Measurements from ENCODE around the gene MSI1. TPM values are rescaled to one million over a fixed set of nuclear protein-coding genes. Genes with fewer than 3 reads are reported as not detected.

Gene MSI1
- total RNA-seq, 1 experiment from 2014 or later: 26.0 TPM

GRCh38 chr12:120406069-120406468, 37.1 kb upstream of the MSI1 start:
- BruUV-seq (replicated peaks): no TSS peak
- Histone ChIP-seq H3K27ac (ENCODE audit: low read depth, low read length) (no peak overlapping the region), H3K36me3 (ENCODE audit: control insufficient read depth in 1 of 2, insufficient read depth in 2 of 2, low read length in 2 of 2) (no peaks in the 10 kb centered on the region), H3K4me3 (replicated peaks in 1 of 2; ENCODE audit: low read depth in 1 of 2, low read length in 2 of 2) (no peak overlapping the region), H3K27me3 (ENCODE audit: insufficient read depth, low read length) (no peaks in the 10 kb centered on the region), H3K4me2 (ENCODE audit: low read length) (no peak overlapping the region), H4K20me1 (ENCODE audit: insufficient read depth) (no peaks in the 10 kb centered on the region), H3K9me2 (ENCODE audit: insufficient read depth) (no peaks in the 10 kb centered on the region), H3K9ac (ENCODE audit: low read length) (no peak overlapping the region), H3K4me1 (ENCODE audit: control insufficient read depth in 1 of 2, insufficient read depth in 2 of 2, low read length in 2 of 2) (no peaks in the 10 kb centered on the region), H2AFZ (ENCODE audit: low read depth, low read length, poor library complexity, severe bottlenecking) (no peak overlapping the region), H3K79me2 (ENCODE audit: insufficient read depth, low read length) (no peaks in the 10 kb centered on the region), H3K9me3 (ENCODE audit: control insufficient read depth in 1 of 2, insufficient read depth in 1 of 2, low read depth in 1 of 2, low read length in 2 of 2) (no peaks in the 10 kb centered on the region)
- TF ChIP-seq EZH2phosphoT487 (IDR thresholded peaks at IDR 0.05; ENCODE audit: borderline replicate concordance) (no peak), POLR2A (IDR thresholded peaks at IDR 0.05; ENCODE audit: borderline replicate concordance, extremely low read depth, insufficient read depth, insufficient read length) (no peak), CBX3 (IDR thresholded peaks at IDR 0.05; ENCODE audit: low read depth) (no peak), YY1 (IDR thresholded peaks at IDR 0.05; ENCODE audit: extremely low read depth, insufficient replicate concordance, low read depth, low read length) (no peak)
- TF ChIP-seq, protein P1, sequence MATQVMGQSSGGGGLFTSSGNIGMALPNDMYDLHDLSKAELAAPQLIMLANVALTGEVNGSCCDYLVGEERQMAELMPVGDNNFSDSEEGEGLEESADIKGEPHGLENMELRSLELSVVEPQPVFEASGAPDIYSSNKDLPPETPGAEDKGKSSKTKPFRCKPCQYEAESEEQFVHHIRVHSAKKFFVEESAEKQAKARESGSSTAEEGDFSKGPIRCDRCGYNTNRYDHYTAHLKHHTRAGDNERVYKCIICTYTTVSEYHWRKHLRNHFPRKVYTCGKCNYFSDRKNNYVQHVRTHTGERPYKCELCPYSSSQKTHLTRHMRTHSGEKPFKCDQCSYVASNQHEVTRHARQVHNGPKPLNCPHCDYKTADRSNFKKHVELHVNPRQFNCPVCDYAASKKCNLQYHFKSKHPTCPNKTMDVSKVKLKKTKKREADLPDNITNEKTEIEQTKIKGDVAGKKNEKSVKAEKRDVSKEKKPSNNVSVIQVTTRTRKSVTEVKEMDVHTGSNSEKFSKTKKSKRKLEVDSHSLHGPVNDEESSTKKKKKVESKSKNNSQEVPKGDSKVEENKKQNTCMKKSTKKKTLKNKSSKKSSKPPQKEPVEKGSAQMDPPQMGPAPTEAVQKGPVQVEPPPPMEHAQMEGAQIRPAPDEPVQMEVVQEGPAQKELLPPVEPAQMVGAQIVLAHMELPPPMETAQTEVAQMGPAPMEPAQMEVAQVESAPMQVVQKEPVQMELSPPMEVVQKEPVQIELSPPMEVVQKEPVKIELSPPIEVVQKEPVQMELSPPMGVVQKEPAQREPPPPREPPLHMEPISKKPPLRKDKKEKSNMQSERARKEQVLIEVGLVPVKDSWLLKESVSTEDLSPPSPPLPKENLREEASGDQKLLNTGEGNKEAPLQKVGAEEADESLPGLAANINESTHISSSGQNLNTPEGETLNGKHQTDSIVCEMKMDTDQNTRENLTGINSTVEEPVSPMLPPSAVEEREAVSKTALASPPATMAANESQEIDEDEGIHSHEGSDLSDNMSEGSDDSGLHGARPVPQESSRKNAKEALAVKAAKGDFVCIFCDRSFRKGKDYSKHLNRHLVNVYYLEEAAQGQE (IDR thresholded peaks at IDR 0.05; ENCODE audit: low read depth): no peak
- TF ChIP-seq, protein P2, sequence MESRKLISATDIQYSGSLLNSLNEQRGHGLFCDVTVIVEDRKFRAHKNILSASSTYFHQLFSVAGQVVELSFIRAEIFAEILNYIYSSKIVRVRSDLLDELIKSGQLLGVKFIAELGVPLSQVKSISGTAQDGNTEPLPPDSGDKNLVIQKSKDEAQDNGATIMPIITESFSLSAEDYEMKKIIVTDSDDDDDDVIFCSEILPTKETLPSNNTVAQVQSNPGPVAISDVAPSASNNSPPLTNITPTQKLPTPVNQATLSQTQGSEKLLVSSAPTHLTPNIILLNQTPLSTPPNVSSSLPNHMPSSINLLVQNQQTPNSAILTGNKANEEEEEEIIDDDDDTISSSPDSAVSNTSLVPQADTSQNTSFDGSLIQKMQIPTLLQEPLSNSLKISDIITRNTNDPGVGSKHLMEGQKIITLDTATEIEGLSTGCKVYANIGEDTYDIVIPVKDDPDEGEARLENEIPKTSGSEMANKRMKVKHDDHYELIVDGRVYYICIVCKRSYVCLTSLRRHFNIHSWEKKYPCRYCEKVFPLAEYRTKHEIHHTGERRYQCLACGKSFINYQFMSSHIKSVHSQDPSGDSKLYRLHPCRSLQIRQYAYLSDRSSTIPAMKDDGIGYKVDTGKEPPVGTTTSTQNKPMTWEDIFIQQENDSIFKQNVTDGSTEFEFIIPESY (IDR thresholded peaks at IDR 0.05; ENCODE audit: extremely low read depth, insufficient replicate concordance, low read length): no peak
- DNase-seq (ENCODE audit: low read depth, low spot score): no peak
- CTCF ChIA-PET: no interaction called here
- POLR2A ChIA-PET: no interaction called here
- intact Hi-C loops (cut with micrococcal nuclease): no loop called here
- RAD21 ChIA-PET (ENCODE audit: low non-redundant PET in 1 of 2, low total read pairs in 2 of 2, uncharacterized antibody in 2 of 2, unreplicated experiment in 2 of 2): no interaction called here
- no peak for ATAC-seq
